IMR-90 (cell line): Measurements from ENCODE around the gene IGFBPL1. TPM values are rescaled to one million over a fixed set of nuclear protein-coding genes. Genes with fewer than 3 reads are reported as not detected.

Source experiments
- polyA plus RNA-seq, 3 experiments: library from polyadenylated mRNA; depleted of rRNA; stranded (reverse); fragments of >200 nt; gene quantifications; 2 replicates each; pipeline ENCODE4 v1.2.3, GENCODE V29; 2012; ENCODE audit warnings: low replicate concordance in 1 of 3
- total RNA-seq: library from RNA; depleted of rRNA; stranded (reverse); fragments of >200 nt; gene quantifications from 2 replicates; pipeline ENCODE4 v1.2.3, GENCODE V29; 2012; rRNA removed

The IGFBPL1 gene
- total and polyA plus RNA-seq, 2 of the 4 experiments (the other 2 are of a cell fraction) = not detected

Other genes with a start within 250 kb of the IGFBPL1 start
- 37.2 and 37.6 TPM in 2 replicates for gene ALDH1B1, start 31.8 kb downstream of the IGFBPL1 start, total RNA-seq
- gene ALDH1B1, start 31.8 kb downstream of the IGFBPL1 start, polyA plus RNA-seq (2012; rRNA removed) = 27.2 and 29.6 TPM in 2 replicates
- gene ANKRD18A, start 196.1 kb upstream of the IGFBPL1 start, total RNA-seq = not detected in 2 replicates
- gene ANKRD18A, start 196.1 kb upstream of the IGFBPL1 start, polyA plus RNA-seq (2012; rRNA removed) = not detected in 2 replicates